Islet precursor cell (in vitro differentiated cells): ENCODE data around the gene CEL.
A peak's percentile ranks its signal among the peaks of the same experiment; 100 is the strongest.
"Not testable (repeated sequence)": the region's sequence is repeated elsewhere in the genome, so short reads cannot be mapped to it uniquely, and the experiment has no call there.

ENCODE experiments used
- DNase-seq: peaks from one replicate; pipeline ENCODE4 v3.0.0-alpha.2; 2018

Gene CEL

DNA sequence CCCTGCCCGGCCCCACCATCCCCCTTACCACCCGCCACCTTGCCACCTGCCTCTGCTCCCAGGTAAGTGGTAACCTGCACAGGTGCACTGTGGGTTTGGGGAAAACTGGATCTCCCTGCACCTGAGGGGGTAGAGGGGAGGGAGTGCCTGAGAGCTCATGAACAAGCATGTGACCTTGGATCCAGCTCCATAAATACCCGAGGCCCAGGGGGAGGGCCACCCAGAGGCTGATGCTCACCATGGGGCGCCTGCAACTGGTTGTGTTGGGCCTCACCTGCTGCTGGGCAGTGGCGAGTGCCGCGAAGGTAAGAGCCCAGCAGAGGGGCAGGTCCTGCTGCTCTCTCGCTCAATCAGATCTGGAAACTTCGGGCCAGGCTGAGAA, at the start of gene CEL:
Gene CEL (plus strand): TSS at position 218 of the 382 bp plus-strand sequence. CDS start 22 bp downstream, at position 240.
- not testable (repeated sequence) for DNase-seq

DNA sequence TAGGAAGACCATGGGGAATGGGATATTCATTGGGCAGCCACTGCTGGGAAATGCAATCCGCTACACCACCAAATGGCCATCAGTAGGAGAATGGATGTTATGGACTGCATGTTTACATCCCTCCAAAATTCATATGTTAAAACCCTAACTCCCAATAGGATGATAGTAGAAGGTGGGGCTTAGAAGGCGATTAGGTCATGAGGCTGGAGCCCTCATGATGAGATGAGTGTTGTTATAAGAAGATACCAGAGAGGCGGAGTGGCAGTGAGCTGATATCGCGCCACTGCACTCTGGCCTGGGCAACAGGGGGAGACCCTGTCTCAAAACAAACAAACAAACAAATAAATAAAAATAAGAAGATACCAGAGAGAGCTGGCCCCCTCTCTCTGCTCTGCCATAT, 47.1 kb upstream of the CEL start:
- no peak for DNase-seq

DNA sequence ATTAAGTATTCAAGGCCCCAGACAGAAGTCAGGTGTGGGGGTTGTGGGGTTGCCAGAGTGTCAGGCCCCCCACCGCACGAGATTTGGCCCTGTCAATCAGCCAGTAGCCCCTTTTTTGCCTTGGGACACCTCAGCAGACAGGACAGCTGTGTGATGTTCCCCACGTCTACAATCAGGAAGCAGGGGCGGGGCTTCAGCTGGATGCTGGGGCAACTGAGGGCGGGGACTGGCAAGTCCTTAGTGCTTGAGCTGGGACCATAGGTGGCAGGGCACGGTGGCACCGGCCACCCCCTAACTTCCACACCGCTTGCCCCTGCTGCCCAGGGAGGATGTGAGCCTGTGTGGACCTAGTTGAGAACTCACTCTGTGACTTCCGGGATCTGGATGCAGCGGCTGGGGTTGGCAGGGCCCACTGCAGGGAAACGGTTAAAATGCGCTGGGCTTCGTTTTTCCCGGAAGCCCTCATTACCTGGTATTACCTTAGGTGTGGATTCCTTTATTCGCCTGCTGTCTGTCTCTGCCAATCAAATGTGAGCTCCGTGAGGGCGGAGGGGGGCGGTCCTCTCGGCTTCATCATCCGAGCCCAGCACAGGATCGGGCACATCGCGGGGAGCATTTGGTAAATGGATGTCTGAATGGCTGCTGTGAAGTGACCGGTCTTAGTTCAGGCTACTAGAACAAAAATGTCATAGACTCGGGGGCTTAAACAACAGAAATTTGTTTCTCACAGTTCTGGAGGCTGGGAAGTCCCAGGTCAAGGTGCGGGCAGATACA, 38.5 kb upstream of the CEL start:
- DNase-seq, result no peak

DNA sequence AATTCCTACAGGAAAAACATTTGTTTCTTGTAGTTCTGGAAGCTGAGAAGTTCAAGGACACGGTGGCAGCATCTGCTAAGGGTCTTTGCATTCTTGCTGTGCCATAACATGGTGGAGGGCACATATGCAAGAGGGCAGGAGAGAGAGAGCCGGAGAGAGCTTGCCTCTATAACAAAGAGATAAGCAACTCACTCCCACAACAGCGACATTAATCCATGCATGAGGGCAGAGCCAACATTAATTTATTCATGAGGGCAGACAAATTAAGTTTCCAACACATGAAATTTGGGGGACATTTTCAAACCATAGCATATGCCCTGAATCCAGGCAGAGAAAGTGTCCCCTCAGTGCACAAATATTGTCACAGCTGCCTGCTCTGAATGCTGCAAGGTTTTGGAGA, 35.4 kb upstream of the CEL start:
- DNase-seq, result no peak

DNA sequence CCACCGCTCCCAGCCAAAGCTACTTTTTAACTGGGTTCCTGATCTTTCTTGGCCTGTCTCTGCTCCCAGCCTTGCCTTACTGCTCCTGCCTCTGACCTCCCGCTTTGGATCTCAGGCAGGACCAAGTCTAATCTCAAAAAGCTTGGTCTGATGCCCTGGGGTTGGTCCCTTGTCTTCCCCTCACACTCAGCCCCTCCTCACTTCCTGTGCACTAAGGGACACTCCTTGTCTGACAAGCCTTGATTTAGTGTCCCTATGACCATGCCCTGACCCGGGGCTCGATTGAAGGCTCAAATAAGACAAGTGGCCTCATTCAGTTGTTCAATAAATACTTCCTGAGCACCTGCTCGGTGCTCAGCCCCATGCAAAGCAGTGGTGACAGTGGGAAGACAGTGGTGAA, 34.6 kb upstream of the CEL start:
- DNase-seq, result no peak

DNA sequence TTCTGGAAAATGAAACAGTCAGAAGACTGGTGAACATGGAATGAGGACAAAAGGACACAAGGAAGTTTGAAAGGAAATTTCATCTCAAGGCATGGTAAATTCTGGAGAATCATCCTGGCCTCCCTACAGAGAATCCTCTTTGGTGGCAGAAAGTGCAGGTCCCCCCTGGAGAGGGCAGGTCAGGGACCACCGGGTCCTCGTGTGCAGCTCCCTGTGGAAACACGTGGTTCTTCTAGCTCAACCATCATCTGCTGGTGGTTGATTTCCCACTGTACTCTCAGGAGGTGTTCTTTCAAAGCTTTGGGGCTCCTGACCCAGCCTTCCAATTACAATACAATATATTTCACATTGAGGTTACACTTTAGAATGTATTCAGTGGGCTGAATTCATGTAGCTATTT, 33.6 kb upstream of the CEL start:
- no peak for DNase-seq

DNA sequence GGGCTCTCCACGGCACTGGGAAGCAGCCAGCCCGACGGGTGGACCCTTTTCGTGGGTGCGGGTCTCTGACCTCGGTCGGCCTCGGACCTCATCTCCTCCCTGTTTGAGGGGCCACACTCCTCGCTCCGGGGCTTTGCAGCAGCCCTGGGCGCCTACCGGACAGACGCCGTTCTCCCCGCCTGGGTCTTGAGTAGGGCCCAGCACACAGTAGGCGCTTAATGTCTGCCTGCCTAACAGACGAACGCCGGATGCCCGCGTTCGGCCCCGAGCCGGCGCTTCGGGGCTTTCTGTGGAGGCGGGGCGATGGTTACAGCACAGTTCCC, 31.8 kb upstream of the CEL start:
- no peak for DNase-seq

DNA sequence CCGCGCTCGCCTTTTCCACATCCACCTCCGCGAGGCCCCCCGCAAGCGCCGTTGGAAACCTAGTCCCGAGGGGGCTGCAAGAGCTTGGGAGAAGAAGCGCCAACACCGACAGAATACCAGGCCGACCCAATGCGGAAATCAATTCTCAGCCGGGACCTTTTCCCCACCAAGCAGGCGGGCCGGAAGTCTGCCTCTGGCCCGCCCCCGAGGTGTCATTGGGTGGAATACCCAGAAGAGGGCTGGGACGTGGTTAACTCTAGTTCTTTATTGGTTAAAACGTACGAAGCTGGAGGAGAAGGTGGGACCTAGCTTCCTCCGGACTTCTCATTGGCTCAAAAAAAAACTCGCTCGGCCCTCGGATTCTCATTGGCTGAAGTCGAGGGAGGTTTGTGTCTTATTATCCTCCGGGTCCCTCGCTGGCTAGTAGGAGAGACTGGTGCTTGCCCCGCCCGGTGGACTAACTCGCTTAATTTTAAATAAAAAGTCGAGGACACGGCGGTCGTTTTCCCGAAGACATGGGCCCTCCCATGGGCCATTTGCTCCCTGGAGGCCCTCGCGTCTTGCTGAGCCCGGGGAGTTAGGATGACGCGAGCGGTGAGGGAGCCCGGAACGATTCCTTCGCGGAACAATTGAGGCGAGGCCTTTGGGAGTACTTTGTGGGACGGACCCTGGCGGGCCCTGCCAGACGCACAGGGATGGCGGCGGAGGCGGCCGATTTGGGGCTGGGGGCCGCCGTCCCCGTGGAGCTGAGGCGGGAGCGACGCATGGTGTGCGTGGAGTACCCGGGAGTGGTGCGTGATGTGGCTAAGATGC, 31.3 kb upstream of the CEL start, which contains the start of gene GTF3C5:
Gene GTF3C5 (plus strand): TSS at position 681 of the 813 bp plus-strand sequence. CDS start 15 bp downstream, at position 696.
- DNase-seq, result peak; percentile 98

DNA sequence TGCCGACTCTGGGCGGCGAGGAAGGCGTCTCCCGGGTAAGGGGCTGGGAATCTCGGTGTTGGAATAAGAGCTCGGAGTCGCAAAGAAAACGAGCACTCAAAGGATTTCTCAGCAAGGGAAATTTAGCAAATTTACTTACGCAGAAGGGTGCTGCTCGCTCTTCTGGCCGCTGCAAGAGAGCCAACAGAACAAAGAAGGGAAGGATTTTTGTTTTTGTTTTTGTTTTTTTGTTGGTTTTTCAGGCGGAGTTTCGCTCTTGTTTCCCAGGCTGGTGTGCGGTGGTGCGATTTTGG, 30.7 kb upstream of the CEL start:
- no peak for DNase-seq

DNA sequence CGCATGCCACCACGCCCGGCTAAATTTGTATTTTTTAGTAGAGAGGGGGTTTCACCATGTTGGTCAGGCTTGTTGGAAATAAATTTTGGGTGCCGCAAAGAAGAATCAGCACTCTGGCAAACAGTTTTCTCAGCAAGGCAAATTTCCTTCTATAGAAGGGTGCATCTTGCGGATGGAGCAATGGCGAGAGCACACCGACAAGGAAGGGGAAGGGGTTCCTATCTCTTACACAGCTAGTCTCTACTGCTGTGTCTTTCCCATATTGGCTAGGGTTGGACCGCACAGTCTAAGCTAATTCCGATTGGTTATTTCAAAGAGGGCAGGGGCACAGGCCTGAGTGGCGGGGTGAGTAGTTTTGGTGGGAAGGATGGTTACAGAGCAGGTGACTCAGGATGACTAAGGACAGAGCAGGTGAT, 30.3 kb upstream of the CEL start:
- DNase-seq, result peak; percentile 68

DNA sequence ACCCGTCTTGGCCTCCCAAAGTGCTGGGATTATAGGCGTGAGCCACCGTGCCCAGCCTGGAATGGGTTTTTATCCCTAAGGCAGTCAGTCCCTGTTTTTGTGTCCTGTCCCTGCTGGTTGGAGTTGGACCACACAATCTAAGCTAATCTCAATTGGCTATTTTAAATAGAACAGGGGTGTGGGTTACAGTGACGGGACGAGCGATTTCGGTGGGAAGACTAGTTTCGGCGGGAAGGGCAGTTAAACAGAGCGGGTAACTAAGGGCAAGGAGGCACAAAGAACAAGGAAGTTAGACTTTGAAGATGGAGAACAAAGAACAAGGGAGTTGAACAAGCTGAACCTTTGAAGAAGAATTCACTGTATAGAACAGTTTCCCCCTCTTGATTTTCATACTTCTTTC, 29.6 kb upstream of the CEL start:
- no peak for DNase-seq

DNA sequence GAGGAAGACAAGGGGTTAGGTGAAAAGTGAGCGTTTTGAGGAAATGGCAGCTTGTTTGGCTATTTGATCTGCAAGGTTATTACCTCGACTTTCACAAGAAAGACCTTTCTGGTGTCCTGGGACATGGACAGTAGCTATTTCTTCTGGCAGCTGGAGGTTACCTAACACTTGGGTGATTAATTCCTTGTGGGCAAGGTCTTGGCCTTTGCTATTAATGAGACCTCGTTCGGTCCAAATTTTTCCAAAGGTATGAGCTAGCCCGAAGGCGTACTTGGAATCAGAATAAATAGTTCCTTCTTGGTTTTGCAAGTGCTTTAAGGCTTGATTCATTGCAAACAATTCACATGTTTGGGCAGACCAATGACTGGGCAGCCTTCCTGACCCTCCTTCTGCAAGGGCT, 26.1 kb upstream of the CEL start:
- no peak for DNase-seq

DNA sequence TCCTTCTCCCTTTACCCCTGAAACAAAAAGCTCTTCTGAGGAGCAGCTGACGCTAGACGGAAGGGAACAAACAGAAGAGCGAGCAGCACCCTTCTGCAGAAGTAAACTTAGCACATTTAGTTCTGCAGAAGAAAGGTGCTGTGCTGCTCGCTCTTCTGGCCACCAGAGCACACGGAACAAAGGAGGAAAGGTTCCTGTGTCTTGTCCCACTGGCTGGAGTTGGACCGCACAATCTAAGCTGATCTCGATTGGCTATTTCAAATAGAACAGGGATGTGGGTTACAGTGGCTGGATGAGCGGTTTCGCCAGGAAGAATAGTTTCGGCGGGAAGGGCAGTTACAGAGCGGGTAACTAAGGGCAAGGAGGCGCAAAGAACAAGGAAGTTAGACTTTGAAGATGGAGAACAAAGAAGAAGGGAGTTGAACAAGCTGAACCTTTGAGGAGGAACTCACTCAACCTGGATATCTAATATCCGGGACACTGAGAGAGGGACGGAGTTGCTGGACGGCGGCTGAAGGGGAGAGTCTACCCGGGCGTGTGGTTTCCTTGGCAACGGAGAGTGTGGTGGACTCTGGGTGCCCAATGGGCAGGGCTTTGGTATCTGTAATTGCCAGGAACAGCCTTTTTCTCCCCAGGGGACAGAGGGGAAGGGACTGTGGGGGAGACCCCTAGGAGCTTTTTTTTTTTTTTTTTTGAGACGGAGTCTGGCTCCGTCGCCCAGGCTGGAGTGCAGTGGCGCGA, 23.8 kb upstream of the CEL start:
- no peak for DNase-seq

DNA sequence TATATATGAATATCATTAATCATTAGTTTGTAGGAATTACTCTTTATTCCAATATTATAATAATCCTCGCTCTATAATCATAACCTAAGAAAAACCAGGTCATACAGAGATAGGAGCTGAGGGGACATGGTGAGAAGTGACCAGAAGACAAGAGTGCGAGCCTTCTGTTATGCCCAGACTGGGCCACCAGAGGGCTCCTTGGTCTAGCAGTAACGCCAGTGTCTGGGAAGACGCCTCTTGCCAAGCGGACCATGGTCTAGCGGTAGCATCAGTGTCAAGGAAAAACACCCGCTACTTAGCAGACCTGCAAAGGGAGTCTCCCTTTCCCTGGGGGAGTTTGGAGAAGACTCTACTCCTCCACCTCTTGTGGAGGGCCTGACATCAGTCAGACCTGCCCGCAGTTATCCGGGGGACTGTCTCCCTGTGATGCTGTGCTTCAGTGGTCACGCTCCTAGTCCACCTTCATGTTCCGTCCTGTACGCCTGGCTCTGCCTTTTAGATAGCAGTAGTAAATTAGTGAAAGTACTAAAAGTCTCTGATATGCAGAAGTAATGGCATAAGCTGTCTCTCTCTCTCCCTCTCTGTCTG, 20.8 kb upstream of the CEL start:
- DNase-seq, result not testable (repeated sequence)

DNA sequence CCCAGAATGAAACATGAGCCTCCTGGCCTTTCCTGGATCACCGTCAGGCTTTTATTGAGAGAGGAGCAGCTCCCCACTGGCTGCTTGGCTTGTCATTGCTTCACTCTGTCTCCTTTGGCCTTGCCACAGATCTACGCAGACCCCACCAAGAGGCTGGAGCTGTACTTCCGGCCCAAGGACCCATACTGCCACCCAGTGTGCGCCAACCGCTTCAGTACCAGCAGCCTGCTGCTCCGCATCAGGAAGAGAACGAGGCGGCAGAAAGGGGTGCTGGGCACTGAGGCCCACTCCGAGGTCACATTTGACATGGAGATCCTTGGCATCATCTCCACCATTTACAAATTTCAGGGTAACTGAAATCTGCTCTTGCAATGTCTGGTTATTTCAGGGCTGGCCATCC, 19.8 kb upstream of the CEL start:
- DNase-seq, result no peak

DNA sequence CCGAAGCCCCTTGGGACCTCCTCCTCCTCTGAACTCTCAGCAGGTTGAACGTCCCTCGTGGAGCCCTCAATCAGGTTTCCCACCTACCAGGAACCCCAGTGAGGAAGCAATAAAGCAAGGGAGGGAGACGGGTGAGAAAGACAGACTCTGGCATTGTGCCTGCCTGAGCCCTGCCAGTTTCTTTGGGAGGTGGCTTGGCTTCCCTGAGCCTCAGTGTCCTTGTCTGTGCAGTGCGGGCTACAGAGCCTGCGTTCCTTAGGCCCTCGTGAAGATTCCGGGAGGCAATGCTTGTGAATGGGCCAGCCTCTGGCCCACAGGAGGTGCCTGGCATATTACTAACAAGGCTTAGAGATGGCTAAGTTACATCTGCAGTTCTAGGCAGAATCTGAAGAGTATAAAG, 19.1 kb upstream of the CEL start:
- DNase-seq, result no peak

DNA sequence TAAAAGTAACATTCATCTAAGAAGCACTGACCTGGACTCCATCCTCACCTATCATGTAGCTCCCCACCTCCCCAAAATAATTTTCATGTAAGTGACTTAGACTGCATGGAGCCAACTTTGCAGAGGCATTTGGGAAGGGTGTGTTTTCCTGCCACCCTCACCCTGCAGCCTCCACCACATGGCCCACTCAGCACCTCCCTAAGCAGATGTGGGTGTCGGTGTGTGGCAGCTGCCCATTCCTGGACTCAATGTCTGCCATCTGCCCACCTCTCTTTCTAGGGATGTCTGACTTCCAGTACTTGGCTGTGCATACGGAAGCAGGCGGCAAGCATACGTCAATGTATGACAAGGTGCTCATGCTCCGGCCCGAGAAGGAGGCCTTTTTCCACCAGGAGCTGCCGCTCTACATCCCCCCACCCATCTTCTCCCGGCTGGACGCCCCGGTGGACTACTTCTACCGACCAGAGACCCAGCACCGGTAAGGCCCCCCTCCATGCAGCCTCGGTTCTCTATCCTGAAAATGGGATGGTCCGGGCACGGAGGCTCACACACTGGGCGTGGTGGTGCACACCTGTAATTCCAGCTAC, 18.2 kb upstream of the CEL start:
- DNase-seq, result no peak

DNA sequence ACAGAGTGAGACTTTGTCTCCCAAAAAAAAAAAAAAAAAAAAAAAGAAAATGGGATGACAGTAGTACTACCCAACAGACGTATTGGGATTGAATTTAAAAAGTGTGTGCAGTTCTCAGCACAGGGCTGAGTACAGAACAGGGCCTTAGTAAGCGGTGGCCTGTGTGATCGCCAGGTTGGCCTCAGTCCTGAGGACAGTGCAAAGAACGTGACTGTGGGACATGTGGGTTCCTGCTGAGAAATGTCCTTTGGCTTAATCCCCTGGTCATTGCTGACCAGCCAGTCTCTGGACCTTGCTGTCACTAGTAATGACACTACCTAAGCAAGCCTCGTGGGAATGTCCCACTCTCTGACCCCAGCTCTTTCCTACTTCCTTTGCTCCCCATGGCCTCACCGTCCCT, 17.7 kb upstream of the CEL start:
- no peak for DNase-seq

DNA sequence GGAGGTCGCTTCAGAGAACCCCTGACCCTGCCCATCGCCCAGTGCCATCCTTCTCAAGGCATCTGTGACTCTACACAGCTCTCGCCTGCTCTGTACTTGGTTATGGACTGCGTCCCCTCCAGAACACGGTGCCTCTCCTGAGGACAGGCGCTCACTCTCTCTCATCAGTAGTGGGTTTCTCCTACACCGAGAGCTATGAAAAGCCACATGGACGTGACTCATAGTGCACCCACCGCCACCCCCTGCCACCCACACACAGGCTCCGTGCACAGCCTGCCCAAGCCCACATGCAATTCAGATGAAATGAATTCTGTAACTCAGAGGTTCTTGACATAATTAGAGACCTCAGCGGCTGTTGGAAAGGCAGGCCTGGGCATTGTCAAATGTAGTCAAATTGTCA, 17.1 kb upstream of the CEL start:
- no peak for DNase-seq

DNA sequence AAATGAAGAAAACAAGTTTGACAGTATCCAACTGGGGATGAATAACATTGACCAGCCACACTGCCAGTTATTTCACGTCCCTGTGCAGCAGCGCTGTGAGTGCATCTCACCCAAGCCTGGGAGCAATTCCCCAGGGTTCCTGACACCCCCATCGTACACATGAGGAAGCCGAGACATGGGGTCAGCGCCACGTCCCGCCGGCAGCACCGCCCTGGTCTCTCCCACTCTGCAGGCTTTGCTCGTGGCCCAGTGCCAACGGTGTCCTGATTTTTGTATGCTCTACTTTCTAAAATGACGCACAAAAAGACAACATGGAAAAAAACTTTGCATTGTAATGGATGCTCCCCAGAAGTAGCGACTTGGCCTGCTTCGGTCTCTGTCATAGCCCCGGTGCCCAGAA, 16.6 kb upstream of the CEL start:
- DNase-seq, result no peak

DNA sequence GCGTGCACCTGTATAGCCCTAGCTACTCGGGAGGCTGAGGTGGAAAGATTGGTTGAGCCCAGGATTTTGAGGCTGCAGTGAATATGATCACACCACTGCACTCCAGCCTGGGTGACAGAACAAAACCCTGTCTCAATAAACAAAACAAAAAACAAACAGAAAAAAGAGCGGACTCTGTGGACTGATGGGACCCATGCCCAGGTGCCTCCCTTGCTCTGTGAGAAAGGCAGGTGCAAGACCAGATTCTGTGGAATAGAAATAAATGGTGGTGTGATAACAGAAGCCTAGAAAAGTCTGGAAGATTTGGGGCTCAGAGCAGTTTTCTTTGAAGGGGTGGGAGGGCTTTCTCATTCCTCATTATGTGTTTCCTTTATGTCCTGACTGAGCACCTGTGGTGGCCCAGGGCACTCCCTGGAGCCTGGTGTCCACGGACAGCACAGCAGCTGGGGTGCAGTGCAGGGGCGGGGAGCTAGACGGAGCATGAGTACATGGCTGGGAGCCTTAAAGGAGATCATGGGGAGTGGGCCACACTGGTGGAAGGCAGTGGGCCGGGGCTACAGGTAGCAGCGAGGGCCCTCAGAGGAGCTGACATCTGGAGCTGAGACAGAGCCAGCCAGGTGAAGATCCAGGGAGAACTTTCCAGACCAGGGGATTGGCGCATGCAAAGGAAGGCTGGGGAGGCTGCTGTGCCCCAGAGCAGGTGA, 15.4 kb upstream of the CEL start:
- DNase-seq, result no peak

DNA sequence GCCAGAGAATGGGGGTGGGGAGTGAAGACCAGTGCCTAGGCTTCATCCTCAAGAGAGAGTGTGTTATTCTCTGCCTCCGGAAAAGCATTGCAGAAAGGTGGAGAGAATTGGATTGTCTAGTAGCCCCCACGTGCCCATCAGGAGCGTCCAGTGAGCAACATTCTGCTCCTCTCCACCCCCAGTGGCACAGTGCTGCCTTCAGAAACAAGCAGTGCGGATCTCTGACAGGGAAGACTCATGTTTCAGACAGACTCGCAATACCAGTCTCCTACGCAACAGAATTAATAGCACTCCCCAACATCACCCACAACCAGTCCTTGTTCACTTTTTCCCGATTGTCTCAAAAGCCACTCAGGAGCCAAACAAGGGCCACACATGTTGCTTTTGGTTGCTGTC, 14.9 kb upstream of the CEL start:
- DNase-seq, result no peak

DNA sequence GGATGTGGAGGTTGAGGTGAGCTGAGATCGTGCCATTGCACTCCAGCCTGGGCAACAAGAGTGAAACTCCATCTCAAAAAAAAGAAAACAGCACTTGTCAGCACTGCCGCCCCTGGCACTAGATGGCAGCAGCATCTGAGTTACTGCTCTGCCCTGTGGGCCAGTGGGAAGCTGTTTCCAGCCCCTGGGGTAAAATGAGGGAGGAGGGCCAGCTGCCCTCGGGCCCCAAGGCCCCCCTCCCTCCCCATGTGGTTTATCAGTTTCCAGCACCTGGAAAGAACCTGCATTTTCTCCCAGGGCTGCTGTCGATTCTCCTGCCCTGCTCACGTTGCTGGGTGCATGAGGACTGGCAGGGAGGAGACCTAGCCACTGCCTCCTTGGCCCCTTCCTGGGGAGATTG, 13.2 kb upstream of the CEL start:
- no peak for DNase-seq
